ENCODE measurements around the gene CDCP1. TPM values are rescaled to one million over a fixed set of nuclear protein-coding genes. Genes with fewer than 3 reads are reported as not detected.

Gene CDCP1
- total RNA-seq, 1 donor from 2014 or later, result 4.8 TPM

DNA sequence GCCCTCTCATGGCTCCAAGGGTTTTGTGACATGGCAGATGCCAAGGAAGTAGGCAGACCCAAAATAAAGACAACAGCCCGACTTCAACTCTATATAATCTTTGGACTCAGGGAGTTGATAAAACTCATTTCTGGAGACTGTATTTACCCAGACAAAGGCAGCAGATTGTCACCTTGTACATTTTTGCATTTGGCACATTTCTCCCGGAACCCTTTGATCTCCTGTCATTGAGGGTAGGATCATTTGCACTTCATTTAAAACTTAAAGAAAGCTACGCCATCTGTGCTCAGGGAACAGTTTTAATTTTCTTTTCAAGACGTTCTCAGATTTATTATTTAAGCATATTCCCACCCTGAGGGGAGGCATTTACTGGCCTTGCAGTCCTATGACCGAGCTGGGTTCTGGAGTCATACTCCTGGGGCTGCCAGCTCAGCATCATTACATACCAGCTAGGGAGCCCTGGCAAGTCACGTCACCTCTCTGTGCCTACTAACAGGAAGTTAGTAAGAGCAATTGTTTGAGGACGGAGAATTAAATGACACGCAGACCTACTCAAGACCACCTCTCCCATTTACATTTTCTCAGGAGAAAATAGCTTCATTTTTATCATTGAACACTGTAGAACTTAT lies 5.9 kb downstream of the CDCP1 start:
- no peak for DNase-seq (ENCODE audit: low spot score)

GRCh38 chr3:45139372-45140140 lies 6.6 kb downstream of the CDCP1 start:
- DNase-seq (ENCODE audit: low spot score), result no peak

- no peak for DNase-seq (ENCODE audit: low spot score)
Measured at GRCh38 chr3:45137656-45138181, 8.5 kb downstream of the CDCP1 start.

DNA sequence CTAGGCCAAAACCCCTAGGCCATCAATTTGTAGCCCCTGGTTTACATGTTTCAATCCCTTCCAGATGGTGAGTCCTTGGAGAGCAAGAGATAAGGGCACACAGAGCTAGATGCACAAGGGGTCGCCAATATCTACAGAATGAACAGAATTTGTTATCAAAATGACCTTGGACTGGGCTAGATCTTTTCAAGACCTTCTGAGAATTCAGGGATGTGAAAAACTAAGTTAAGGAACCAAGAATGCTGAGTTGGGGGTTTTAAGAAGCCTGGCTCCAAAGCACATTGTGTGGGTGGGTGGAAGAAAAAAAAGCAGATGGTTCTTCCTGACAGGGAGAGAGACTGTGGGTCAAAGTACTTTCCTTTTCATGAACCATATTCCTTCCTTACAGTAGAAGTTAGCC lies 10.2 kb downstream of the CDCP1 start:
- DNase-seq (ENCODE audit: low spot score), result no peak

- no peak for DNase-seq (ENCODE audit: low spot score)
Measured at GRCh38 chr3:45134758-45135521, 11.2 kb downstream of the CDCP1 start.

GRCh38 chr3:45132568-45133211 lies 13.5 kb downstream of the CDCP1 start:
- DNase-seq (ENCODE audit: low spot score), result no peak

- no peak for DNase-seq (ENCODE audit: low spot score)
Measured at GRCh38 chr3:45131201-45131600, 15.0 kb downstream of the CDCP1 start.

DNA sequence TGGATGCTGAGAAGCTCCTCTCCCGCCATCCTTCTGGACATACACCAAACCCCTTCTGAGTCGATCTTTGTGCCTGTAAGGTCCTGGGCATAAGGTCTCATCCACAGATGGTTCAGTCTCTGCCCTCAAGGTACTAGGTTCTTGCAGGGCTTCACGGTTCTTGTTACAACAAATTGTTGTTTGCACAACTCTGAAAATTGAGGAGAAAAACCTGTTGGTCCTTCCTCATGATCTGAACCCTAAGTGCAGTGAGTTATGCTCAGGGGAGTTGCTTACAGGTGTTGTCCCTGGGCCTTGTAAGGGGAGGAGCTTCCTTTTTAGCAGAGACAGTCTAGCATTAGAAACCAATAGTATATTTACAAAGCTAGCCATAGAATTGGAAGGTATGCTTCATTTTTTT lies 15.7 kb downstream of the CDCP1 start:
- DNase-seq (ENCODE audit: low spot score), result no peak

DNA sequence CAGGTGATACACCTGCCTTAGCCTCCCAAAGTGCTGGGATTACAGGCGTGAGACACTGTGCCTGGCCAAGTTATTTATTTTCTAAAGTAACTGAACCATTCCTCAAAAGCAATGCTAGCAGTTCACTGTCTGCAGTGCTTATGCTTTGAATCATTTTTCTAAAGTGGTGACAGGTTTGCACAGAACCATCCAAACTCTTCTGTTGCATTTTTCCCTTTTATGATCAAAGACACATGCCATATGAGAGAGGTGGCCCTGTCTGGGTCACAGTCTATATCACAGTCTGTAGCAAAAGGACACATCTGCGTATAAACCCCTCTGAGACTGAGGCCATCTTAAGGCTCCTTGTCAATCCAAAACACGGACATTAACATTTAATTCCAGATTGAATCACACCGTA lies 17.2 kb downstream of the CDCP1 start:
- DNase-seq (ENCODE audit: low spot score), result no peak

DNA sequence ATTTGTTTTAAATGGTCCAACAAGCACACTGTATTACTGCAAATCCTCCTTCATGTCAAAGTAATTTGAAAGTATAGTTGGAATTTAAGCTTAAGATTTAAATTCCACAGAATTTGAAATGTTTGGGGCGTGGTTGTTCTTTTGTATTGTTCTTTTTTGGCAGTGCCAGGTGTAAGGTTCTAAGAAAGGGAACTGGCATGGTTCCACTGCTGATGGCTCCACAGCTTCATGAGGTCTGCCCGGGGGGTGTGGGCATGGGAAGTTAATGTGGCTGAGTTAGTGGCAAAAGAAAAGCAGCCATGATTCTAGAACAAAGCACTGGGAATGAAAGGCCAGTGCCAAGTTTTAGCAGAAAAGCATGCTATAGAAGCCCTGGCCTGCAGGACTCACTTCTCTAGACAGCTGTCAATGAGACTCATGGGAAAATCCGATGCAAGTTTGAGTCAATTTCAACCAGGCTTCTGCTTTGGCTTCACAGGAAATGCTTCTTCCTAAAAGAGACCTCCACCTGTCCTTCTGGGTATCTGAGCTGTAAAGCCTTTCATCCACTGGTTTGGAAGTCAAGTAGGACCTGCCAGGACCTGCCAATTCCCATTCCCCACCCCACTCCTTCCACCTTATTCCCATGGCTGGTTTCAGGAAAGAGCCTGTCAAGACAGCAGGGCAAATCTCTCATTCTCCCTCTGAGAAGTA lies 18.9 kb downstream of the CDCP1 start:
- DNase-seq (ENCODE audit: low spot score), result no peak

GRCh38 chr3:45126730-45127129 lies 19.4 kb downstream of the CDCP1 start:
- no peak for DNase-seq (ENCODE audit: low spot score)

DNA sequence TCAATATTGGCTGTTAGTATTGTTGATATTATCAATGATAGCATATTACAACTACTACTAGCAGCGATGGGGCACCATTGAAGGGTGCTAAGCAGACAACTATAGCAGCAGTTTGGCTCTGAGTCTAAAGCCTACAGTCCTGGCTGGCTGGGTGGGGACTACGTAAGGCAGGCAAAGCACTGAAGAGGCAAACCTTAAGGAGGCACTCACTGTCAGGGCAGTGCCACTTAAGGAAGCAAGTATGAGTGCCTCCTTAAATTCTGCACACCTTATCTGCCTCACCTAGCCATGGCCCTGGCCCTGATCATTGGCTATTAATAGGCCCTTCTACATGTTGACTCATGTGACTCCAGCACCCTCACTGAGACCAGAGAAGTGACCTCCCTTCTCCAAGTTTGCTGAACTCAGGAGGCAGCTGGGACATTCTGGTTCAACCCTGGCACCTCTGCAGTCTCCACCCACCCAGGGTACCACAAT lies 20.6 kb downstream of the CDCP1 start:
- no peak for DNase-seq (ENCODE audit: low spot score)

DNA sequence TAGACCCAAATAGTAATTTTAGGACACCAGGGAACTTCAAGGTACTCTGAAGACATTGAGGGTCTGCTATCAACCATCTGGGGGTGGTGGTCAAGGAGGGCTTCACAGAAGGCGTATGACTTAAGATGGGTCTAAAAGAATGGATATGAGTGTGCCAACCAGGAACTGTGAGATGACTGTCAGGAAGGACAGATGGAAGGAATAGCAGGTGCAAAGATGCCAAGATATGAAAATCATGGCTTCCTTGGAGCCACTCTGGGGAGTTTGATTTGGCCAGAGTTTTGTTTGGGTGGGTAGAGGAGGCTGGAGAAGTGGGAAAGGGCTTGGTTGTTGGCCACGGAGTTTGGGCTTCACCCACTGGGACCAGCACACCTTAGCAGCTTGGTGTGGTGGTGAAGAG lies 21.2 kb downstream of the CDCP1 start:
- DNase-seq (ENCODE audit: low spot score), result no peak

DNA sequence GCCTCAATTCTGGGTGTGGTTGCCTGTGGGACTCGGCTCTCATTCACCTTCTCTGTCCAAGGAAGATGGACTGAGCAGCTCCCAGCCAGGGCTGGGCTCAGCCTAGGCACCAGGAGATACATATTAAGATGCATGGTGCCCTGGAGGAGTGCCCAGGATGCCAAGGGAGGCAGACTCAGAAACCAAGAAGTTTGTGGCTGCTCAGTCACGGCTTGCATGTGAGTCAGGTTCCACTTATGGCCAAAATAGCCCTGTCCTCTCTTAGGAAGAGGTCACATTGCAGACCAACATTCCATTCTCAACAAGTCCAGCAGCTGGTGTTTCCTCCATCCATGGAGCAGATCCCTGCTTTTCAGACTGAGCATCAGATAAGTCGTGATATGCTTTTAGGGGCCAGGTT lies 21.8 kb downstream of the CDCP1 start:
- DNase-seq (ENCODE audit: low spot score), result no peak

DNA sequence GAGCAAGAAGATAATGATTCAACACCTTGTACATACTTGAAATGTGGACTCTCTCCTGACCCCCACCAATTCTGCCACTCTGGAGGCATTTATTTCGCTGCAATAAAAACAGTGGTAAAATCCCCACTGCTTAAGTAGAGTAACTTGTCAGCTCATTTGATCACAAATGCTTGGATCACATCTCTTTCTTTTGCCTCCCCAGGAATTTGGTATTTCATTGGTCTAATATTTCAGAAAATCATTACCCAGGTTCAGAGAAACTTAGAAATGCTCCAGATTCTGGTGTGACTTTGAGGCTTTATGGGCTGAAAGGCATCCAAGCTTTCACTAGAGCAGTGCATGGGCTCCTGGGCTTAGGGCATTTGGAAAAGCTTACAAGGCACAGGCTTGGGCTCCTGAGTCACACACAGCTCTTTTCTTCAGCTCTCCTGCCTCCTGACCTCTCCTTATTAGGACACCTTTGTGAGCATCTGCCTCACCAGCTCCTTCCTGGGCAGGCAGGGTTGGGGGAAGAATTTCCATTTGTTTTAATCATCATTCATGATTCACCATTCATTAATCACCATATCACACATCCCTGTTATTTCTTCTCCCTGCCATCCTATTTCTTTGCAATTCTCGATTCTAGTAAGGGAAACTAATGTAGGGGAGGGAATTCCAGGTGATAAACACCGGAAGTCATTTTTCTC lies 22.5 kb downstream of the CDCP1 start:
- no peak for DNase-seq (ENCODE audit: low spot score)

GRCh38 chr3:45123030-45123429 lies 23.1 kb downstream of the CDCP1 start:
- no peak for DNase-seq (ENCODE audit: low spot score)

GRCh38 chr3:45120359-45121158 lies 25.6 kb downstream of the CDCP1 start:
- no peak for DNase-seq (ENCODE audit: low spot score)

DNA sequence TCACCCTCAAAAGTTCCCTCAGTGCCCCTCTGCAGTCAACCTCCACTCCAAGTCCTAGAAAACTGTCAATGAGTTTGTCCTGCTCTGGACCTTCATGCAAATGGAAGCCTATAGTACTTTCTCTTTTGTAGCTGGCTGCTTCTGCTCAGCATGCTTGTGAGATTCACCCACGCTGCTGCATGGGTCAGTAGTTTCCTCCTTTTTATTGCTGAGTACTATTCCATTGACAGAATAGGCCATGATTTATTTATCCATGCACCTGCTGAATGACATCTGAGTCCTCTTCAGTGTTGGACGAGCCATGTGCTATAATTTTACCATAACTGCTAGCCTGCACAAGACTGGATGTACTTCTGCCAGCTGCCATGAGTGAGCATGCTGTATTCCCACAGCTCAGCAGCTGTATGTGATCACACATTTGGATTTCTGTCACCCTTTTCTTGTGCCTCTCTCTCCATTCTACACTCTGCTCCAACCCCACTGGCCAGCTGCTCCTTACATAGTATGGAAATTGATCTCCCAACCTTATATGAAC lies 26.3 kb downstream of the CDCP1 start:
- DNase-seq (ENCODE audit: low spot score), result no peak

DNA sequence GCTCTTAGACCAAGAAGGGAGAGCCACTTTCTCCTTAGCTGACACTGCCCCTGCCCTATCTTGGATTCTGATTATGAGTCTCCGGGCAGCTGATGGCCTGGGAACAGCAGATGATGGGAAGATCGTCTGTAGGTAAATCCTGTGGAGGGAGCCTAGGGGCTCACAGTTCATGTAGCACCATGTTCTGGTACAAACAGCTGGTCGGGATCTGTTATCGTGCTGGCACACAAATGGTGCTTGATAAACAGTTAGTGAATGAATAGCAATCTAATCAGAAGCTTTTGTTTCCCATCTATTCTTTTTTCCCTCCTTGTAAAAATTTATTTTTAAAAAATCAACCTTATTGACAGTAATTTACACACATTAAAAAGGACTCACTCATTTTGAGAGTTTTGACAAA lies 26.8 kb downstream of the CDCP1 start:
- DNase-seq (ENCODE audit: low spot score), result no peak
